ENCODE measurements around the gene NTM. TPM values are rescaled to one million over a fixed set of nuclear protein-coding genes. Genes with fewer than 3 reads are reported as not detected.

NTM gene
- total and polyA plus RNA-seq, 2 of the 8 experiments (the other 6 are each of a cell fraction or from before 2014, with no cell fraction given): 13.4 to 20.0 TPM

- no peaks in the 10 kb centered on the region for H3K23me2 ChIP-seq (ENCODE audit: low read depth, low read length)
- no peaks in the 10 kb centered on the region for H3K9me3 ChIP-seq (ENCODE audit: insufficient read depth in 2 of 2, low read depth in 1 of 2, low read length in 1 of 2)
- no peak overlapping the region for H3K4me3 ChIP-seq (ENCODE audit: extremely low read depth in 1 of 4, insufficient read depth in 2 of 4, low read depth in 3 of 4, low read length in 4 of 4)
- ChIA-PET CTCF (ENCODE audit: partially characterized antibody) (interaction anchor here (0.5 to 31.3 kb wide), 25 partner anchors 9 to 644 kb away, joined by 3 to 1023 read pairs (median 4); no protein-coding TSS in a partner anchor), POLR2A (ENCODE audit: partially characterized antibody) (interaction anchor here (0.8 to 1.5 kb wide), 3 partner anchors 12 to 87 kb away, joined by 3 read pairs; no protein-coding TSS in a partner anchor)
- H3K79me1 ChIP-seq (ENCODE audit: low read depth, low read length): no peaks in the 10 kb centered on the region
- no peak overlapping the region for H4K8ac ChIP-seq (ENCODE audit: extremely low read depth, insufficient read depth, low read length)
- TF ChIP-seq TAF1 (IDR thresholded peaks at IDR 0.05; ENCODE audit: low read depth, low read length): no peak
- H2BK12ac ChIP-seq (ENCODE audit: low read depth, low read length): 0 out of 2 replicates have a peak overlapping the region, but pooled peaks have one; percentile 29
- no peak overlapping the region for H3K4me2 ChIP-seq (ENCODE audit: insufficient read depth in 1 of 2, low read depth in 2 of 2, low read length in 2 of 2)
- H2BK20ac ChIP-seq (ENCODE audit: low read length): no peak overlapping the region
- DNase-seq (ENCODE audit: low read depth in 1 of 2, low spot score in 2 of 2): no peak
- H2AFZ ChIP-seq (ENCODE audit: low read length): 0 out of 2 replicates have a peak overlapping the region, but pooled peaks have one; percentile 77
- H3K23ac ChIP-seq (ENCODE audit: insufficient read length): no peak overlapping the region
- no peaks in the 10 kb centered on the region; a peak in 1 of 7 replicates for H3K27me3 ChIP-seq (replicated peaks in 1 of 4; ENCODE audit: control insufficient read depth in 3 of 4, extremely low read depth in 1 of 4, insufficient read depth in 3 of 4, low read length in 3 of 4)
- H4K5ac ChIP-seq (ENCODE audit: insufficient read length, low read depth, low read length): no peak overlapping the region
- H3K79me2 ChIP-seq (ENCODE audit: control insufficient read depth in 1 of 2, insufficient read depth in 2 of 2, low read length in 2 of 2): no peaks in the 10 kb centered on the region
- no peak for FAIRE-seq
- no peak overlapping the region for H3K9ac ChIP-seq (replicated peaks in 1 of 4; ENCODE audit: extremely low read depth in 1 of 4, low read depth in 3 of 4, low read length in 3 of 4)
- H3K56ac ChIP-seq (replicated peaks; ENCODE audit: insufficient read length, low read depth, low read length): no peak overlapping the region
- H3K36me3 ChIP-seq (ENCODE audit: control insufficient read depth in 2 of 4, insufficient read depth in 4 of 4, low read length in 3 of 4): no peaks in the 10 kb centered on the region
- no peak overlapping the region; the same call in 1 of the 2 replicates for H2BK5ac ChIP-seq (ENCODE audit: low read depth, low read length)
- H3K4ac ChIP-seq (replicated peaks; ENCODE audit: insufficient read length, low read depth, low read length): no peak overlapping the region
- WGBS, 2 experiments (ENCODE audit: extremely low coverage in 1 of 2, insufficient coverage in 1 of 2, insufficient read length in 1 of 2, insufficient replicate concordance in 2 of 2, low coverage in 1 of 2, low lambda C conversion rate in 2 of 2, missing lambda C conversion rate in 1 of 2): 89% methylated on average over 4 of the region's 4 CpGs; no CpG with 5 or more reads in 1 of the 2 experiments
- no peak overlapping the region for H2BK120ac ChIP-seq (replicated peaks; ENCODE audit: low read depth, low read length)
- no peak overlapping the region for H4K91ac ChIP-seq (replicated peaks; ENCODE audit: insufficient read length, low read length)
- no peak overlapping the region for H3K27ac ChIP-seq (ENCODE audit: low read depth, low read length)
- no peak overlapping the region for H3K18ac ChIP-seq (ENCODE audit: extremely low read depth, low read length)
- H2AK5ac ChIP-seq (ENCODE audit: low read depth, low read length): no peak overlapping the region
- no peak overlapping the region for H3K14ac ChIP-seq (ENCODE audit: insufficient read length)
- H2BK15ac ChIP-seq (ENCODE audit: low read length): no peak overlapping the region
- peaks cover 0 to 2% of the 10 kb centered on the region in 2 experiments for H4K20me1 ChIP-seq (replicated peaks in 1 of 2; ENCODE audit: control insufficient read depth in 1 of 2, insufficient read depth in 2 of 2, low read length in 2 of 2)
- H3K4me1 ChIP-seq (replicated peaks in 1 of 4; ENCODE audit: control insufficient read depth in 3 of 4, insufficient read depth in 4 of 4, low read length in 3 of 4): peaks cover 0 to 2% (median under 1%) of the 10 kb centered on the region in 4 experiments; a peak in 3 of 7 replicates
Observed at GRCh38 chr11:131669401-131669780, 299.0 kb downstream of the NTM start.
